Caco-2 (cell line): Measurements from ENCODE around the gene CDR2L. TPM values are rescaled to one million over a fixed set of nuclear protein-coding genes. Genes with fewer than 3 reads are reported as not detected.
"Not testable (repeated sequence)": the region's sequence is repeated elsewhere in the genome, so short reads cannot be mapped to it uniquely, and the experiment has no call there.

Source experiments
- BruUV-seq: library from RNA; stranded (reverse); fragments of 400-500 nt; replicated peaks from 2 replicates; lab custom pipeline; 2021; lab: Mats Ljungman, UMichigan
- CTCF ChIA-PET: fragments of 300-600 bp; sonication (Branson Sonifier 250); formaldehyde crosslinking; loops from one replicate; lab custom pipeline; 2022; ENCODE audit warnings: antibody characterized with exemption; lab: Charles Lee
- POLR2A ChIA-PET: fragments of 300-600 bp; sonication (Branson Sonifier 250); formaldehyde crosslinking; loops from one replicate; lab custom pipeline; 2022; ENCODE audit warnings: antibody characterized with exemption; lab: Charles Lee
- DNase-seq, 2 experiments: peaks; one replicate each; pipeline versions ENCODE4 v3.0.0 to v3.0.0-alpha.2; 2020 to 2022
- H3K27me3 ChIP-seq: replicated peaks from 2 replicates; pipeline ENCODE4 v1.6.0; 2011; ENCODE audit warnings: low read length; ENCODE audit not compliant: control insufficient read depth, insufficient read depth
- H3K36me3 ChIP-seq: 2 replicates; pipeline ENCODE4 v1.5.1; 2011; ENCODE audit warnings: low read length; ENCODE audit not compliant: control insufficient read depth, insufficient read depth
- H3K4me1 ChIP-seq: fragments of 250-450 bp; sonication (Bioruptor Pico); 2 replicates; pipeline ENCODE4 v1.5.1; 2020; ENCODE audit warnings: mild to moderate bottlenecking
- H3K4me3 ChIP-seq: 2 replicates; pipeline ENCODE4 v1.5.1; 2011; ENCODE audit warnings: low read depth, mild to moderate bottlenecking, control low read depth, low read length
- H3K9me3 ChIP-seq: fragments of 250-450 bp; sonication (Bioruptor Pico); 2 replicates; pipeline ENCODE4 v1.5.1; 2020; ENCODE audit warnings: mild to moderate bottlenecking, moderate library complexity
- H3K27ac Mint-ChIP-seq: one replicate; pipeline ENCODE4 v1.8.0; 2022; ENCODE audit warnings: mixed read lengths; ENCODE audit not compliant: unreplicated experiment
- H3K27me3 Mint-ChIP-seq: one replicate; pipeline ENCODE4 v1.8.0; 2022; ENCODE audit warnings: mixed read lengths; ENCODE audit not compliant: insufficient read depth, unreplicated experiment
- H3K36me3 Mint-ChIP-seq: one replicate; pipeline ENCODE4 v1.8.0; 2022; ENCODE audit warnings: mild to moderate bottlenecking, mixed read lengths; ENCODE audit not compliant: insufficient read depth, unreplicated experiment
- H3K4me1 Mint-ChIP-seq: one replicate; pipeline ENCODE4 v1.8.0; 2022; ENCODE audit warnings: low read depth, mixed read lengths; ENCODE audit not compliant: unreplicated experiment
- H3K4me3 Mint-ChIP-seq: one replicate; pipeline ENCODE4 v1.8.0; 2022; ENCODE audit warnings: mild to moderate bottlenecking, moderate library complexity, mixed read lengths; ENCODE audit not compliant: unreplicated experiment
- H3K9me3 Mint-ChIP-seq: one replicate; pipeline ENCODE4 v1.8.0; 2022; ENCODE audit warnings: mixed read lengths; ENCODE audit not compliant: unreplicated experiment
- intact Hi-C: fragments of 100-400 bp; cut with micrococcal nuclease; formaldehyde crosslinking; loops from one replicate; pipeline ENCODE4 v1.10.0; 2022; ENCODE audit not compliant: unreplicated experiment
- total RNA-seq: library from RNA; stranded (reverse); gene quantifications from 2 replicates; pipeline ENCODE4 v1.2.3, GENCODE V29; 2022
- TF ChIP-seq, protein P1 (sequence below), 2 experiments: fragments of 200-600 bp in 1 of 2; IDR thresholded peaks; 1 replicate in 1 of 2; 2 replicates in 1 of 2; pipeline versions ENCODE4 v1.5.1 to v1.8.0; 2011 to 2022; ENCODE audit warnings: antibody characterized with exemption in 1 of 2, control low read depth in 1 of 2, inconsistent platforms in 1 of 2, low read depth in 1 of 2, low read length in 1 of 2, mild to moderate bottlenecking in 1 of 2, moderate library complexity in 1 of 2; ENCODE audit not compliant: insufficient read depth in 1 of 2, severe bottlenecking in 1 of 2, unreplicated experiment in 1 of 2

Gene CDR2L
- total RNA-seq, 1 experiment from 2014 or later = 30.9 TPM

DNA sequence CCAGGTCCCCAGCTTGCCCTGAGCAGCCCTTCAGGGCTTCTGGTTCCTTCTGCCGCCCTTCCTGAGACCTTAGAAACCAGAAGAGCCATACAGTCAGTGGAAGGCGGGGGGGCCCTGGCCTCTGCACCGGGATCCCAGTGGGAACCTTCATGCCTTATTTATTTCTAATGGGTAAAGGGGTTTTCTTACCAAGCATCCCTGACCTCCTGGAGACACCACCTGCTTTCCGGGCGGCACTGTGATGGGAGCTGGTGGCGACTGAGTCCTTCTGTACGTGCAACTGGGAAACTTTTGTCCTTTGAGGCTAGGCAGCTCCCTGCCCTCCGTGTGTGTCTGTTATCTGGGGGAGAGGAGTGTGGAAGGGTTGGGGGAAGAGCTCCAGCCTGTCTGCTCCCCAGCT lies 17.9 kb downstream of the CDR2L start:
- no peaks in the 10 kb centered on the region; the same call in 1 of the 2 replicates for H3K36me3 ChIP-seq
- CTCF ChIA-PET = interaction anchor here (0.6 to 1.5 kb wide), 3 partner anchors 41 to 81 kb away, joined by 3 to 4 read pairs (median 4); partner anchors contain the start of gene OTOP2
- POLR2A ChIA-PET = no interaction called here
- TF ChIP-seq, protein P1, sequence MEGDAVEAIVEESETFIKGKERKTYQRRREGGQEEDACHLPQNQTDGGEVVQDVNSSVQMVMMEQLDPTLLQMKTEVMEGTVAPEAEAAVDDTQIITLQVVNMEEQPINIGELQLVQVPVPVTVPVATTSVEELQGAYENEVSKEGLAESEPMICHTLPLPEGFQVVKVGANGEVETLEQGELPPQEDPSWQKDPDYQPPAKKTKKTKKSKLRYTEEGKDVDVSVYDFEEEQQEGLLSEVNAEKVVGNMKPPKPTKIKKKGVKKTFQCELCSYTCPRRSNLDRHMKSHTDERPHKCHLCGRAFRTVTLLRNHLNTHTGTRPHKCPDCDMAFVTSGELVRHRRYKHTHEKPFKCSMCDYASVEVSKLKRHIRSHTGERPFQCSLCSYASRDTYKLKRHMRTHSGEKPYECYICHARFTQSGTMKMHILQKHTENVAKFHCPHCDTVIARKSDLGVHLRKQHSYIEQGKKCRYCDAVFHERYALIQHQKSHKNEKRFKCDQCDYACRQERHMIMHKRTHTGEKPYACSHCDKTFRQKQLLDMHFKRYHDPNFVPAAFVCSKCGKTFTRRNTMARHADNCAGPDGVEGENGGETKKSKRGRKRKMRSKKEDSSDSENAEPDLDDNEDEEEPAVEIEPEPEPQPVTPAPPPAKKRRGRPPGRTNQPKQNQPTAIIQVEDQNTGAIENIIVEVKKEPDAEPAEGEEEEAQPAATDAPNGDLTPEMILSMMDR (IDR thresholded peaks at IDR 0.05; ENCODE audit: insufficient read depth in 1 of 2, low read depth in 1 of 2, low read length in 1 of 2, severe bottlenecking in 1 of 2, unreplicated experiment in 1 of 2) = no peak
- no peak overlapping the region for H3K4me3 Mint-ChIP-seq
- no peaks in the 10 kb centered on the region for H3K9me3 ChIP-seq
- DNase-seq = no peak
- no peak overlapping the region for H3K4me3 ChIP-seq
- H3K27ac Mint-ChIP-seq = no peak overlapping the region
- BruUV-seq = TSS peak; percentile 21
- peaks cover 27% of the 10 kb centered on the region for H3K36me3 Mint-ChIP-seq
- no peaks in the 10 kb centered on the region for H3K27me3 Mint-ChIP-seq
- H3K4me1 ChIP-seq = peaks cover 3% of the 10 kb centered on the region; the same call in 1 of the 2 replicates
- intact Hi-C loops = no loop called here
- H3K4me1 Mint-ChIP-seq = no peaks in the 10 kb centered on the region
- no peaks in the 10 kb centered on the region for H3K9me3 Mint-ChIP-seq
- H3K27me3 ChIP-seq = no peaks in the 10 kb centered on the region

DNA sequence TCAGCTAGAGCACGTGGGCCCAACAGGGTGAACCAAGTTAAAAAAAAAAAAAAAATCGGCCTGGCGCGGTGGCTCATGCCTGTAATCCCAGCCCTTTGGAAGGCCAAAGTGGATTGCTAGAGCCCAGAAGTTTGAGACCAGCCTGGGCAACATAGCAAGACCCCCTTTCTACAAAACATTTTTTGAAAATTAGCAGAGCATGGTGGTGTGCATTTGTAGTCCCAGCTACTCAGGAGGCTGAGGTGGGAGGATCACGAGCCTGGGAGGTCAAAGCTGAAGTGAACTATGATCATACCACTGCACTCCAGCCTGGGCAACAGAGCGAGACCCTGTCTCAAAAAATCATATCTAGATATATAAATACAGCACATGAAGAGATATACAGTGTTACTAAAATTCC lies 18.7 kb downstream of the CDR2L start:
- intact Hi-C loops = loop anchor here (1.0 kb wide), 3 partner anchors 19 to 83 kb away; partner anchors contain the start of genes CDR2L and USH1G
- CTCF ChIA-PET = interaction anchor here (0.6 to 4.4 kb wide), 3 partner anchors 42 to 45 kb away, joined by 3 to 61 read pairs (median 5); no protein-coding TSS in a partner anchor

GRCh38 chr17:75006653-75007052 lies 19.2 kb downstream of the CDR2L start:
- no peaks in the 10 kb centered on the region for H3K9me3 Mint-ChIP-seq
- H3K9me3 ChIP-seq = no peaks in the 10 kb centered on the region
- H3K36me3 Mint-ChIP-seq = peaks cover 21% of the 10 kb centered on the region
- intact Hi-C loops = loop anchor here (1.0 kb wide), 3 partner anchors 19 to 83 kb away; partner anchors contain the start of genes CDR2L and USH1G
- TF ChIP-seq, protein P1 (IDR thresholded peaks at IDR 0.05; ENCODE audit: insufficient read depth in 1 of 2, low read depth in 1 of 2, low read length in 1 of 2, severe bottlenecking in 1 of 2, unreplicated experiment in 1 of 2) = peak in 1 of 2 experiments; percentile 33
- CTCF ChIA-PET = interaction anchor here (0.6 to 4.4 kb wide), 3 partner anchors 43 to 50 kb away, joined by 3 to 61 read pairs (median 5); no protein-coding TSS in a partner anchor
- no peaks in the 10 kb centered on the region; the same call in 1 of the 2 replicates for H3K36me3 ChIP-seq
- H3K4me3 ChIP-seq = no peak overlapping the region
- H3K27me3 ChIP-seq = no peaks in the 10 kb centered on the region
- H3K4me3 Mint-ChIP-seq = no peak overlapping the region
- BruUV-seq = no TSS peak
- H3K27ac Mint-ChIP-seq = no peak overlapping the region
- peak in 1 of 2 experiments; percentile 46 for DNase-seq
- H3K27me3 Mint-ChIP-seq = no peaks in the 10 kb centered on the region
- POLR2A ChIA-PET = no interaction called here
- H3K4me1 Mint-ChIP-seq = no peaks in the 10 kb centered on the region
- H3K4me1 ChIP-seq = peaks cover 3% of the 10 kb centered on the region; the same call in 1 of the 2 replicates

More for the DNA sequence above, 18.7 kb downstream of the CDR2L start:
- H3K4me1 ChIP-seq, H3K9me3 Mint-ChIP-seq, H3K4me1 Mint-ChIP-seq, BruUV-seq, H3K36me3 ChIP-seq, POLR2A ChIA-PET, DNase-seq, H3K9me3 ChIP-seq, H3K4me3 Mint-ChIP-seq, H3K4me3 ChIP-seq, H3K27ac Mint-ChIP-seq, H3K27me3 ChIP-seq, H3K27me3 Mint-ChIP-seq: not testable (repeated sequence)
- peaks cover 23% of the 10 kb centered on the region for H3K36me3 Mint-ChIP-seq
